ENCODE results near the gene PTPN4.

The PTPN4 gene

GRCh38 chr2:120028795-120029194 is 269.1 kb downstream of the PTPN4 start:
- DNase-seq: no peak

- no peak for DNase-seq
These were observed 270.2 kb downstream of the PTPN4 start for GRCh38 chr2:120029672-120030640.

GRCh38 chr2:120032297-120032696 is 272.6 kb downstream of the PTPN4 start:
- DNase-seq: no peak

All from NCI-H2171 (cell line).